NCI-H1048 (cell line): ENCODE results near the gene FRMPD1.
"Not testable (repeated sequence)": the region's sequence is repeated elsewhere in the genome, so short reads cannot be mapped to it uniquely, and the experiment has no call there.

Source experiments
- DNase-seq: peaks from one replicate; lab custom pipeline; 2025; lab: John Stamatoyannopoulos, UW

The FRMPD1 gene

GRCh38 chr9:37650873-37651768 lies at the start of gene FRMPD1:
TSS of gene FRMPD1 (plus strand) at chr9:37650954. CDS start at chr9:37692642, 41,688 bp downstream.
- no peak for DNase-seq

- DNase-seq = not testable (repeated sequence)
Measured at GRCh38 chr9:37602061-37602460, 48.7 kb upstream of the FRMPD1 start.

GRCh38 chr9:37602817-37603216 lies 47.9 kb upstream of the FRMPD1 start:
- no peak for DNase-seq

- no peak for DNase-seq
Measured at GRCh38 chr9:37604296-37604695, 46.5 kb upstream of the FRMPD1 start.

GRCh38 chr9:37608250-37608649 lies 42.5 kb upstream of the FRMPD1 start:
- no peak for DNase-seq

- DNase-seq = no peak
Measured at GRCh38 chr9:37609735-37610397, 40.9 kb upstream of the FRMPD1 start.

- no peak for DNase-seq
Measured at GRCh38 chr9:37611014-37611413, 39.7 kb upstream of the FRMPD1 start.

GRCh38 chr9:37611961-37612360 lies 38.8 kb upstream of the FRMPD1 start:
- DNase-seq = no peak

- DNase-seq = no peak
Measured at GRCh38 chr9:37617161-37617560, 33.6 kb upstream of the FRMPD1 start.

- DNase-seq = no peak
Measured at GRCh38 chr9:37617832-37618231, 32.9 kb upstream of the FRMPD1 start.

GRCh38 chr9:37618817-37619216 lies 31.9 kb upstream of the FRMPD1 start:
- DNase-seq = no peak

GRCh38 chr9:37619806-37620205 lies 30.9 kb upstream of the FRMPD1 start:
- no peak for DNase-seq

GRCh38 chr9:37620396-37620795 lies 30.4 kb upstream of the FRMPD1 start:
- no peak for DNase-seq

GRCh38 chr9:37621273-37622121 lies 29.3 kb upstream of the FRMPD1 start:
- DNase-seq = no peak

- DNase-seq = no peak
Measured at GRCh38 chr9:37622462-37622861, 28.3 kb upstream of the FRMPD1 start.

- DNase-seq = no peak
Measured at GRCh38 chr9:37623267-37623666, 27.5 kb upstream of the FRMPD1 start.

- DNase-seq = no peak
Measured at GRCh38 chr9:37624073-37624472, 26.7 kb upstream of the FRMPD1 start.

GRCh38 chr9:37625036-37625757 lies 25.6 kb upstream of the FRMPD1 start:
- no peak for DNase-seq

- no peak for DNase-seq
Measured at GRCh38 chr9:37625758-37626147, 25.0 kb upstream of the FRMPD1 start.

GRCh38 chr9:37626708-37627292 lies 24.0 kb upstream of the FRMPD1 start:
- DNase-seq = no peak

- DNase-seq = no peak
Measured at GRCh38 chr9:37632479-37632878, 18.3 kb upstream of the FRMPD1 start.
